H1 (cell line): ENCODE data around the gene DNAJC6. TPM values are rescaled to one million over a fixed set of nuclear protein-coding genes. Genes with fewer than 3 reads are reported as not detected.

Source experiments
- CHD1 ChIP-seq: IDR thresholded peaks from 2 replicates; pipeline ENCODE4 v1.6.1; 2012; ENCODE audit warnings: low read depth, low read length, improper control_type of control experiment
- KDM1A ChIP-seq: fragments of 200-600, 300-600 bp; sonication (generic); IDR thresholded peaks from 2 replicates; pipeline ENCODE4 v1.7.1; 2016; ENCODE audit warnings: mild to moderate bottlenecking, low read length, borderline replicate concordance
- RBBP5 ChIP-seq: IDR thresholded peaks from 2 replicates; pipeline ENCODE4 v1.7.1; 2012; ENCODE audit warnings: low read depth, mild to moderate bottlenecking, inconsistent platforms, low read length, moderate library complexity, borderline replicate concordance
- RFX5 ChIP-seq: IDR thresholded peaks from 2 replicates; pipeline ENCODE4 v1.6.1; 2011; ENCODE audit warnings: low read depth, low read length, improper control_type of control experiment, borderline replicate concordance
- SAP30 ChIP-seq: fragments of 300-600 bp; sonication (generic); IDR thresholded peaks from 2 replicates; pipeline ENCODE4 v1.7.1; 2012; ENCODE audit warnings: low read length, moderate library complexity, mild to moderate bottlenecking, inconsistent platforms; ENCODE audit not compliant: insufficient read depth, insufficient replicate concordance
- SIN3A ChIP-seq, 2 experiments: IDR thresholded peaks in 1 of 2; conservative IDR thresholded peaks in 1 of 2; 2 replicates each; pipeline ENCODE4 v1.6.1; 2011 to 2012; ENCODE audit warnings: low read length in 2 of 2, improper control_type of control experiment in 1 of 2, low read depth in 1 of 2, mild to moderate bottlenecking in 1 of 2
- TBP ChIP-seq: IDR thresholded peaks from 2 replicates; pipeline ENCODE4 v1.6.1; 2011; ENCODE audit warnings: low read depth, low read length, improper control_type of control experiment
- polyA plus RNA-seq, 7 experiments: library from polyadenylated mRNA; depleted of rRNA in 3 of 7; stranded (reverse) in 5 of 7; unstranded in 2 of 7; fragments of >200 nt in 5 of 7; fragments of 200-250 nt in 2 of 7; gene quantifications; 1 replicate in 5 of 7; 2 replicates in 1 of 7; 4 replicates in 1 of 7; pipeline versions ENCODE4 v1.2.1 to v1.2.3, GENCODE V29; 2011 to 2013; ENCODE audit warnings: missing spikeins in 2 of 7, mixed read lengths in 2 of 7
- total RNA-seq: library from RNA; stranded (reverse); fragmentation: NEBNext Ultra II Directional; extraction: Animal tissue kit (Norgen Biotek cat#: 25700); gene quantifications from 2 replicates; pipeline ENCODE4 v1.2.1, GENCODE V29; 2021
- TF ChIP-seq, protein P1 (sequence below): IDR thresholded peaks from 2 replicates; pipeline ENCODE4 v1.6.1; 2012; ENCODE audit warnings: inconsistent platforms
- TF ChIP-seq, protein P2 (sequence below), 3 experiments: IDR thresholded peaks; 1 replicate in 2 of 3; 2 replicates in 1 of 3; pipeline versions ENCODE4 v1.5.1 to v1.6.1; 2011; ENCODE audit warnings: low read length in 3 of 3, mild to moderate bottlenecking in 3 of 3, inconsistent platforms in 2 of 3, low read depth in 1 of 3, moderate library complexity in 1 of 3; ENCODE audit not compliant: insufficient read depth in 1 of 3; ENCODE audit errors: control extremely low read depth in 1 of 3

DNAJC6 gene
- total and polyA plus RNA-seq, 2 of the 8 experiments (the other 6 are each of a cell fraction or from before 2014, with no cell fraction given) = 1.6 to 3.0 TPM

DNA sequence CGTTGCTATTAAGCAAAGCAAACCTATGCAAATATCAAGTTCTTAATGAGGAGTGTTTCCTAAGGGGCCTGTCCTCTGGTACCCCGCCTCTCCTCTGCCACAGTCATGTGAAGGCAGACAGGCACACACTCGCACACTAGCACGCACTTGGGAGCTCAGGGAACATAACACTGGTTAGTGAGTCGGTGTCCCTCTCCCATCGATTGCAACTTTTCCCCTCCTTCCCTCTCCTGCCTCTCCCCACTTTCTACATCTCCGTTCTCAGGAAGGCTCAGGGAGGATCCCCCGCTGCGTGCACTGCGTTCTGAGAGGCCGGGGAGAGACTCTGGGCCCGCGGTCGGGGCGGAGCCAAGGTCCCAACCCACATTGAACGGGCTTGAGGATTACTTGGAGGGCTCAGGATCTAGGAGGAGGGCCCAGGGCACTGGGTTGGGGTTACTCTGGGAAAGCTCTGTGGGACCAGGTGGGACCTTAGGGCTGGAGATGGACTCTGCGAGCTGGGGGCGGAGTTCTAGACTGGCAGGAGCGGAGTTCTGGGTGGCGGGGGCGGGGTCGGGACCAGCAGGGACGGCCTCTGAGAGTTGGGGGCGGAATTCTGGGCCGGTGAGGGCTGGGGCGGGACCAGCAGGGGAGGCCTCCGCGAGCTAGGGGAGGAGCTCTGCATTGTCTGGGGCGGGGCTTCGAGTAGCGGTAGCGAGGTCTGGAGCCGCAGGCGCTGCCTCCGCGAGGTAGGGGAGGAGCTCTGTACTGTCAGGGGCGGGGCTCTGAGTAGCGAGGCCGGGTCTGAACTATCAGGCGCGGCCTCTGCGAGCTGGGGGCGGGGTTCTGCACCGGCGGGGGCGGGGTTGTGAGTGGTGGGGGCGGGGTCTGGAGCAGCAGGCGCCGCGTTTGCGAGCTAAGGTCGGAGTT, 110.6 kb downstream of the DNAJC6 start (continued):
- TF ChIP-seq RBBP5 (peak; percentile 88), RFX5 (no peak), TBP (no peak), CHD1 (no peak), KDM1A (0 out of 2 replicates have a peak, but pooled peaks have one; percentile 36), SAP30 (peak; percentile 80), SIN3A (conservative IDR thresholded peaks at IDR 0.05 in 1 of 2, IDR thresholded peaks at IDR 0.05 in 1 of 2; ENCODE audit: low read depth in 1 of 2, low read length in 2 of 2) (peak; percentile 33 to 50; a peak in 1 of 4 replicates)
- TF ChIP-seq, protein P1, sequence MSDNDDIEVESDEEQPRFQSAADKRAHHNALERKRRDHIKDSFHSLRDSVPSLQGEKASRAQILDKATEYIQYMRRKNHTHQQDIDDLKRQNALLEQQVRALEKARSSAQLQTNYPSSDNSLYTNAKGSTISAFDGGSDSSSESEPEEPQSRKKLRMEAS = peak; percentile 19; the same call in 1 of the 2 replicates
- TF ChIP-seq, protein P2, sequence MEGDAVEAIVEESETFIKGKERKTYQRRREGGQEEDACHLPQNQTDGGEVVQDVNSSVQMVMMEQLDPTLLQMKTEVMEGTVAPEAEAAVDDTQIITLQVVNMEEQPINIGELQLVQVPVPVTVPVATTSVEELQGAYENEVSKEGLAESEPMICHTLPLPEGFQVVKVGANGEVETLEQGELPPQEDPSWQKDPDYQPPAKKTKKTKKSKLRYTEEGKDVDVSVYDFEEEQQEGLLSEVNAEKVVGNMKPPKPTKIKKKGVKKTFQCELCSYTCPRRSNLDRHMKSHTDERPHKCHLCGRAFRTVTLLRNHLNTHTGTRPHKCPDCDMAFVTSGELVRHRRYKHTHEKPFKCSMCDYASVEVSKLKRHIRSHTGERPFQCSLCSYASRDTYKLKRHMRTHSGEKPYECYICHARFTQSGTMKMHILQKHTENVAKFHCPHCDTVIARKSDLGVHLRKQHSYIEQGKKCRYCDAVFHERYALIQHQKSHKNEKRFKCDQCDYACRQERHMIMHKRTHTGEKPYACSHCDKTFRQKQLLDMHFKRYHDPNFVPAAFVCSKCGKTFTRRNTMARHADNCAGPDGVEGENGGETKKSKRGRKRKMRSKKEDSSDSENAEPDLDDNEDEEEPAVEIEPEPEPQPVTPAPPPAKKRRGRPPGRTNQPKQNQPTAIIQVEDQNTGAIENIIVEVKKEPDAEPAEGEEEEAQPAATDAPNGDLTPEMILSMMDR (IDR thresholded peaks at IDR 0.05; ENCODE audit: control extremely low read depth in 1 of 3, insufficient read depth in 1 of 3, low read depth in 1 of 3, low read length in 3 of 3) = peak in 1 of 3 experiments; percentile 6; a peak in 1 of 4 replicates
- TF ChIP-seq, all 59 proteins: peak for 15
